EH (cell line): ENCODE measurements around the gene PACSIN1.

Source experiments
- DNase-seq: peaks from one replicate; pipeline ENCODE4 v3.0.0-alpha.2; 2015; ENCODE audit warnings: low read depth

The PACSIN1 gene

GRCh38 chr6:34514593-34515472 lies 49.0 kb downstream of the PACSIN1 start:
- peak; percentile 66 for DNase-seq

- DNase-seq, result no peak
Observed at GRCh38 chr6:34515473-34516387, 49.9 kb downstream of the PACSIN1 start.

GRCh38 chr6:34516391-34517324 lies 50.8 kb downstream of the PACSIN1 start:
- no peak for DNase-seq

GRCh38 chr6:34517461-34517881 lies 51.6 kb downstream of the PACSIN1 start:
- DNase-seq, result no peak

- DNase-seq, result no peak
Observed at GRCh38 chr6:34517966-34518365, 52.1 kb downstream of the PACSIN1 start.

GRCh38 chr6:34518669-34519365 lies 52.9 kb downstream of the PACSIN1 start:
- DNase-seq, result no peak

- no peak for DNase-seq
Observed at GRCh38 chr6:34519971-34520644, 54.2 kb downstream of the PACSIN1 start.

GRCh38 chr6:34520645-34521462 lies 55.0 kb downstream of the PACSIN1 start:
- DNase-seq, result no peak

GRCh38 chr6:34521463-34522285 lies 55.8 kb downstream of the PACSIN1 start:
- DNase-seq, result no peak

- DNase-seq, result no peak
Observed at GRCh38 chr6:34522761-34523160, 56.9 kb downstream of the PACSIN1 start.

- no peak for DNase-seq
Observed at GRCh38 chr6:34523441-34524206, 57.7 kb downstream of the PACSIN1 start.

- DNase-seq, result no peak
Observed at GRCh38 chr6:34524499-34524898, 58.6 kb downstream of the PACSIN1 start.

GRCh38 chr6:34524971-34525370 lies 59.1 kb downstream of the PACSIN1 start:
- no peak for DNase-seq

- no peak for DNase-seq
Observed at GRCh38 chr6:34525431-34526175, 59.7 kb downstream of the PACSIN1 start.

GRCh38 chr6:34526241-34526972 lies 60.5 kb downstream of the PACSIN1 start:
- DNase-seq, result no peak

- DNase-seq, result peak; percentile 89
Observed at GRCh38 chr6:34526992-34527728, 61.3 kb downstream of the PACSIN1 start.
